ENCODE measurements around the gene C19orf85. TPM values are rescaled to one million over a fixed set of nuclear protein-coding genes. Genes with fewer than 3 reads are reported as not detected.

C19orf85 gene
- total RNA-seq: not detected in 2 replicates
- long read RNA-seq: 0 reads

DNA sequence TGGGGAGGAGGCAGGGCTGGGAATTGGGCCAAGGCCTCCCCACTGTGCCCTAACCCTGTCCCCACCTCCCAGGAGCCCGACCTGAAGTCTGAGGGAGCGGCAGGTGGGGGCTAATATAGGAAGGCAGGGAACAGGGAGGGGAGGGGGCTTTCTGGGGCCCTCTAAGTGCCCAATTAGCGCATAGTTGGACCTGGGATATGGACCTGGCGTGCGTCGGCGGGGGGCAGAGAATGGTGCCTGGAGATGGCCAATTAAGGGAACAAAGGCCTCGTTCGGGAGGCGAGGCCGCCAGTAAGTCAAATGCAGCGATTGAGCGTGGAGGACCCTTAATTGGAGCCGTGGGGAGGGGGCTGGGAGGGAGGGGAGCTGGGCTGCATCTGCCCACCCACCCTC lies at the start of gene C19orf85:
Gene C19orf85 (minus strand): TSS at position 90 of the 393 bp plus-strand sequence. CDS start 197 bp downstream, outside the sequence.
- H3K4me1 Mint-ChIP-seq: peaks cover 20% of the 10 kb centered on the region
- DNase-seq (ENCODE audit: low read depth, low spot score): no peak
- TF ChIP-seq, protein P1, sequence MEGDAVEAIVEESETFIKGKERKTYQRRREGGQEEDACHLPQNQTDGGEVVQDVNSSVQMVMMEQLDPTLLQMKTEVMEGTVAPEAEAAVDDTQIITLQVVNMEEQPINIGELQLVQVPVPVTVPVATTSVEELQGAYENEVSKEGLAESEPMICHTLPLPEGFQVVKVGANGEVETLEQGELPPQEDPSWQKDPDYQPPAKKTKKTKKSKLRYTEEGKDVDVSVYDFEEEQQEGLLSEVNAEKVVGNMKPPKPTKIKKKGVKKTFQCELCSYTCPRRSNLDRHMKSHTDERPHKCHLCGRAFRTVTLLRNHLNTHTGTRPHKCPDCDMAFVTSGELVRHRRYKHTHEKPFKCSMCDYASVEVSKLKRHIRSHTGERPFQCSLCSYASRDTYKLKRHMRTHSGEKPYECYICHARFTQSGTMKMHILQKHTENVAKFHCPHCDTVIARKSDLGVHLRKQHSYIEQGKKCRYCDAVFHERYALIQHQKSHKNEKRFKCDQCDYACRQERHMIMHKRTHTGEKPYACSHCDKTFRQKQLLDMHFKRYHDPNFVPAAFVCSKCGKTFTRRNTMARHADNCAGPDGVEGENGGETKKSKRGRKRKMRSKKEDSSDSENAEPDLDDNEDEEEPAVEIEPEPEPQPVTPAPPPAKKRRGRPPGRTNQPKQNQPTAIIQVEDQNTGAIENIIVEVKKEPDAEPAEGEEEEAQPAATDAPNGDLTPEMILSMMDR (conservative IDR thresholded peaks at IDR 0.05): no peak
- H3K36me3 Mint-ChIP-seq (ENCODE audit: low read depth): no peaks in the 10 kb centered on the region
- no peaks in the 10 kb centered on the region for H3K9me3 Mint-ChIP-seq
- peaks cover 10% of the 10 kb centered on the region for H3K27me3 Mint-ChIP-seq (ENCODE audit: low read depth)
- H3K4me3 Mint-ChIP-seq: no peak within 1 kb of the TSS
- no peak within 1 kb of the TSS for H3K27ac Mint-ChIP-seq (ENCODE audit: unreplicated experiment)

DNA sequence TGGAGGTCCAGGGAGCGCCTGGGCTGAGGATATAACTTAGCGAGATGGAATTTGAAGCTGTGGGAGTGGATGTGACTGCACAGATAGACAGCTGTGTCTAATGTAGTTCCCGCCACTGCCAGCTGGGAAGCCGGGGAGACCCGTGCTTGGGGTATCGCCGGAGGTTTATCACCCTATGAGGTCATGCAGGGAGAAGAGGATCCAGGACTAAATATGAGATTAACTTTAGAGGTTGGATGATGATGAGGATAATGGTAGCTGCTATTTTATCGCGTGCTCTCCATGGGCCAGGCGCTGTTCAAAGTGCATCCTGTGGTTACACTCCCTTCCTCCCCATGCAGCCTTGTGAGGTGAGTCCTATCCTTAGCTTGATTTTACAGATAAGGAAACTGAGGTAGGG lies 43.6 kb upstream of the C19orf85 start:
- TF ChIP-seq, protein P1 (conservative IDR thresholded peaks at IDR 0.05): no peak
- Mint-ChIP-seq H3K9me3 (no peaks in the 10 kb centered on the region), H3K36me3 (ENCODE audit: low read depth) (no peaks in the 10 kb centered on the region), H3K4me1 (peaks cover 4% of the 10 kb centered on the region), H3K27ac (ENCODE audit: unreplicated experiment) (no peak overlapping the region), H3K4me3 (no peak overlapping the region), H3K27me3 (ENCODE audit: low read depth) (peaks cover 10% of the 10 kb centered on the region)
- DNase-seq (ENCODE audit: low read depth, low spot score): no peak

DNA sequence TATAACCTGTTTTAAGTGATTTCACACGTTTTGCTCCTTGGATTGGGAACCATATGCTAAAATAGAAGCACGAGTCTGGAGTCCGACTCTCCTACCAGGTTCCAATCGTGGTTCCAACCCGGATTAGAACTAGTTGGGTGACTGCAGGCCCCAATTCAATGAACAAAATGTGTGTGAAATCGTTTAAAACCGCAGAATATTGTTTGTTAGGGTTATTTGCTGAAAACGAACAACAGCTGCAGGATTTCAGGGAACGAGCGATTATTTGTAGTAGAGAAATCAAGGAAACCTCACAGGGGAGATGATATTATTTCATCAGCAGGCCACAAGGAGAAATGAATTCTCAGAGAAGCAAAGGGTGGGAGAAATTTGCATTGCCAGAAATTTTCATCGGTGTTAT lies 40.4 kb upstream of the C19orf85 start:
- TF ChIP-seq, protein P1 (conservative IDR thresholded peaks at IDR 0.05): no peak
- peaks cover 4% of the 10 kb centered on the region for H3K4me1 Mint-ChIP-seq
- H3K27ac Mint-ChIP-seq (ENCODE audit: unreplicated experiment): no peak overlapping the region
- no peak for DNase-seq (ENCODE audit: low read depth, low spot score)
- H3K27me3 Mint-ChIP-seq (ENCODE audit: low read depth): peaks cover 8% of the 10 kb centered on the region
- H3K9me3 Mint-ChIP-seq: no peaks in the 10 kb centered on the region
- no peak overlapping the region for H3K4me3 Mint-ChIP-seq
- H3K36me3 Mint-ChIP-seq (ENCODE audit: low read depth): no peaks in the 10 kb centered on the region

DNA sequence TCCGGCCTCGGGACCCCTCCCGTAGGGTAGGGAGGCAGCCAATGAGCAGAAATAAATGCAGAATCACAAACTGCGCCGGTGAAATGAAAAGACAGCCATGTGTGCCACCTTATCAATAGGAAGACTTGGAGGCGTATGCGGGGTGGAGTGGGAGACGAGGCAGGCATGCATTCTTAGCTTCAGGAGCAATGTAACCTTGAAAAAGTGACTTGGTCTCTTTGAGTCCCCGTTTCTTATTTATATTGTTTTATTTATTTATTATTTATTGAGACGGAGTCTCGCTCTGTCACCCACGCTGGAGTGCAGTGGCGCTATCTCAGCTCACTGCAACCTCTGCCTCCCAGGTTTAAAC lies 39.7 kb upstream of the C19orf85 start:
- Mint-ChIP-seq H3K4me1 (peaks cover 4% of the 10 kb centered on the region), H3K4me3 (no peak overlapping the region), H3K27ac (ENCODE audit: unreplicated experiment) (no peak overlapping the region), H3K27me3 (ENCODE audit: low read depth) (peaks cover 8% of the 10 kb centered on the region), H3K9me3 (no peaks in the 10 kb centered on the region), H3K36me3 (ENCODE audit: low read depth) (no peaks in the 10 kb centered on the region)
- TF ChIP-seq, protein P1 (conservative IDR thresholded peaks at IDR 0.05): no peak
- DNase-seq (ENCODE audit: low read depth, low spot score): no peak

GRCh38 chr19:55503502-55504251 lies 39.1 kb upstream of the C19orf85 start:
- Mint-ChIP-seq H3K27me3 (ENCODE audit: low read depth) (peaks cover 8% of the 10 kb centered on the region), H3K4me1 (peaks cover 4% of the 10 kb centered on the region), H3K4me3 (peak overlapping the region; percentile 54), H3K27ac (ENCODE audit: unreplicated experiment) (no peak overlapping the region), H3K36me3 (ENCODE audit: low read depth) (no peaks in the 10 kb centered on the region), H3K9me3 (no peaks in the 10 kb centered on the region)
- peak; percentile 92 for DNase-seq (ENCODE audit: low read depth, low spot score)
- TF ChIP-seq, protein P1 (conservative IDR thresholded peaks at IDR 0.05): peak; percentile 99

Data from neural crest cell (in vitro differentiated cells).